Ascending aorta (tissue), 2 donors: Measurements from ENCODE around the gene SLC2A3. TPM values are rescaled to one million over a fixed set of nuclear protein-coding genes. Genes with fewer than 3 reads are reported as not detected.
A peak's percentile ranks its signal among the peaks of the same experiment; 100 is the strongest.
"Not testable (repeated sequence)": the region's sequence is repeated elsewhere in the genome, so short reads cannot be mapped to it uniquely, and the experiment has no call there.

Experiments used
- DNase-seq, 2 donors: peaks; one replicate each; pipeline ENCODE4 v3.0.0-alpha.2; 2019; ENCODE audit warnings: low spot score in 2 of 2
- H3K27ac ChIP-seq, 2 donors: fragments of 200-600 bp; sonication (generic); one replicate each; pipeline ENCODE4 v1.5.1; 2016 to 2017; ENCODE audit warnings: mild to moderate bottlenecking in 1 of 2
- H3K27me3 ChIP-seq: fragments of 200-600 bp; sonication (generic); one replicate; pipeline ENCODE4 v1.5.1; 2017
- H3K36me3 ChIP-seq, 2 donors: fragments of 200-600 bp; sonication (generic); one replicate each; pipeline ENCODE4 v1.5.1; 2016
- H3K4me1 ChIP-seq, 2 donors: fragments of 200-600 bp; sonication (generic); one replicate each; pipeline ENCODE4 v1.5.1; 2016 to 2017; ENCODE audit warnings: mild to moderate bottlenecking in 1 of 2
- H3K4me3 ChIP-seq, 2 donors: fragments of 200-600 bp; sonication (generic); one replicate each; pipeline ENCODE4 v1.5.1; 2016 to 2017; ENCODE audit warnings: mild to moderate bottlenecking in 1 of 2
- H3K9me3 ChIP-seq, 2 donors: fragments of 200-600 bp; sonication (generic); one replicate each; pipeline ENCODE4 v1.5.1; 2016
- CTCF ChIP-seq, 3 experiments: fragments of 200-600 bp in 2 of 3; fragments of 450-650 bp in 1 of 3; sonication (generic) in 2 of 3; IDR thresholded peaks; one replicate each; pipeline ENCODE4 v1.5.1; 2016 to 2019; ENCODE audit warnings: antibody characterized with exemption in 3 of 3, mild to moderate bottlenecking in 1 of 3, moderate library complexity in 1 of 3
- intact Hi-C: fragments of 100-400 bp; cut with DNase I; formaldehyde crosslinking; loops from one replicate; pipeline ENCODE4 v1.15.1; 2023
- total RNA-seq: library from RNA; depleted of rRNA; stranded (reverse); fragments of >200 nt; gene quantifications from one replicate; pipeline ENCODE4 v1.1.0, GENCODE V29; 2016

Gene SLC2A3
- total RNA-seq, 1 donor from 2014 or later: 58.0 TPM

GRCh38 chr12:7948589-7949260, 12.7 kb upstream of the SLC2A3 start:
- Histone ChIP-seq H3K4me3 (no peak overlapping the region), H3K4me1 (no peaks in the 10 kb centered on the region), H3K27ac (no peak overlapping the region), H3K27me3 (no peaks in the 10 kb centered on the region), H3K36me3 (no peaks in the 10 kb centered on the region), H3K9me3 (no peaks in the 10 kb centered on the region)
- intact Hi-C loops: no loop called here
- DNase-seq: no peak
- TF ChIP-seq CTCF (IDR thresholded peaks at IDR 0.05): no peak

- TF ChIP-seq CTCF (IDR thresholded peaks at IDR 0.05): no peak
- intact Hi-C loops: no loop called here
- Histone ChIP-seq H3K4me1 (no peaks in the 10 kb centered on the region), H3K36me3 (no peaks in the 10 kb centered on the region), H3K27ac (no peak overlapping the region), H3K9me3 (no peaks in the 10 kb centered on the region), H3K27me3 (no peaks in the 10 kb centered on the region), H3K4me3 (no peak overlapping the region)
- no peak for DNase-seq
These were observed 11.0 kb upstream of the SLC2A3 start for GRCh38 chr12:7947011-7947410.

- H3K9me3 ChIP-seq, H3K4me3 ChIP-seq, H3K36me3 ChIP-seq, H3K27ac ChIP-seq, H3K4me1 ChIP-seq, intact Hi-C loops, H3K27me3 ChIP-seq, DNase-seq: not testable (repeated sequence)
These were observed 8.8 kb upstream of the SLC2A3 start for GRCh38 chr12:7944760-7945159.

GRCh38 chr12:7940906-7941305, 4.9 kb upstream of the SLC2A3 start:
- H3K4me3 ChIP-seq: no peak overlapping the region
- DNase-seq: no peak
- no peaks in the 10 kb centered on the region for H3K27me3 ChIP-seq
- intact Hi-C loops: no loop called here
- no peaks in the 10 kb centered on the region for H3K9me3 ChIP-seq
- H3K27ac ChIP-seq: no peak overlapping the region
- H3K36me3 ChIP-seq: no peaks in the 10 kb centered on the region
- TF ChIP-seq CTCF (IDR thresholded peaks at IDR 0.05): no peak
- no peaks in the 10 kb centered on the region for H3K4me1 ChIP-seq

- DNase-seq: no peak
- H3K4me3 ChIP-seq: no peak overlapping the region
- no peaks in the 10 kb centered on the region for H3K9me3 ChIP-seq
- no peaks in the 10 kb centered on the region for H3K36me3 ChIP-seq
- H3K27ac ChIP-seq: no peak overlapping the region
- H3K4me1 ChIP-seq: peaks cover 4 to 5% of the 10 kb centered on the region in 2 donors
- intact Hi-C loops: loop anchor here (2.0 to 10.0 kb wide), 3 partner anchors 33 to 307 kb away; no protein-coding TSS in a partner anchor
- TF ChIP-seq CTCF (IDR thresholded peaks at IDR 0.05): peak in 1 of 3 experiments; percentile 11
- no peaks in the 10 kb centered on the region for H3K27me3 ChIP-seq
These were observed 2.0 kb upstream of the SLC2A3 start for GRCh38 chr12:7937833-7938506.

- intact Hi-C loops: loop anchor here (5.0 to 10.0 kb wide), 3 partner anchors 70 to 310 kb away; partner anchors contain the start of gene NECAP1
- Histone ChIP-seq H3K27me3 (no peaks in the 10 kb centered on the region), H3K4me3 (peak overlapping the region; percentile 55 to 71), H3K4me1 (peaks cover 4 to 5% of the 10 kb centered on the region in 2 donors), H3K9me3 (no peaks in the 10 kb centered on the region), H3K27ac (peak overlapping the region; percentile 78 to 80), H3K36me3 (peaks cover 17 to 23% of the 10 kb centered on the region in 2 donors)
- DNase-seq: no peak
- no peak for TF ChIP-seq CTCF (IDR thresholded peaks at IDR 0.05)
These were observed 996 bp downstream of the SLC2A3 start for GRCh38 chr12:7934889-7935492.
